Non-pigmented ciliary epithelial cell (primary cell): Measurements from ENCODE around the gene FUT1.
A peak's percentile ranks its signal among the peaks of the same experiment; 100 is the strongest.

Experiments used
- DNase-seq: peaks from one replicate; pipeline ENCODE4 v3.0.0-alpha.2; 2010; ENCODE audit warnings: low read depth

Gene FUT1

GRCh38 chr19:48741129-48741999 is 11.1 kb downstream of the FUT1 start:
- no peak for DNase-seq

GRCh38 chr19:48740164-48740972 is 12.1 kb downstream of the FUT1 start, which contains the start of gene RASIP1:
Gene RASIP1, minus strand, starts transcription at chr19:48740610. Its CDS starts 328 bp downstream, at chr19:48740282.
- no peak for DNase-seq

DNA sequence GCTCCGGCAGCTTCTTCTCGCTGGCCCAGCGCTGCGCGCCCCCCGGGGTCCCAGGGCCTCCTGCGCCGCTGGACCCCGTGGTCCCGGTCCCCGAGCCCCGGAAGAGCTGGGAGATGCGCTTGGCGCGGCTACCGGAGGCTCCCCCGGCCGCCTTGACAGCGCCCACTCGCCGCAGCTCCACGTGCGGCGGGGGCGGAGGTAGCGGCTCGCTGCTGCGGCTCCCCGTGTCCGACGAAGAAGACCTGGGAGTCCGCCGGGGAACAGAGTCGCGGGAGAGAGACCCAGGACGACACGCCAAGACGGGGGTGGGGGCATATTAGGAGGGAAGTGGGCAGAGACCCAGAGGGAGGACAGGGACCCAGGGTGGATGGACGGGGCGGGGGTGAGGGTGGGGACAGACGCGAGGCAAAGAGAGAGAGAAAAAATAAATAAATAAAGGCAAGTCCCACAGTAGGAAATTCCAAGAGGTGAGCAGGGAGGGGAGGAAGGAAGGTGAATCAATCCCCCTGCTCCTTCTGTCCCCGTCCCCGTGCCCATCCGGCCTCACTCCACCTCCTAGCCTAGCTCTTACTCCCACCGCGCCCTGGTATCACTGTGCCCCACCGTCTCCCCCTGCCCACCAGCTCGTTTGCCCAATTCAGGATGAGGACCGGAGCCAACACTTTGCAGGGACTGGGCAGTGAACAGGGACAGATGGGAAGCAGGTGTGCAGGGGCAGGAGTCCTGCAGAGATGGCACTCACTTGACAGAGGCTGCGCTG is 12.9 kb downstream of the FUT1 start:
- DNase-seq = no peak

GRCh38 chr19:48738557-48739403 is 13.7 kb downstream of the FUT1 start:
- DNase-seq = no peak

GRCh38 chr19:48737360-48737998 is 15.0 kb downstream of the FUT1 start:
- DNase-seq = no peak

- no peak for DNase-seq
Measured at GRCh38 chr19:48735031-48735615, 17.3 kb downstream of the FUT1 start.

GRCh38 chr19:48734625-48735024 is 17.8 kb downstream of the FUT1 start:
- DNase-seq = no peak

- no peak for DNase-seq
Measured at GRCh38 chr19:48731452-48731851, 21.0 kb downstream of the FUT1 start.

- DNase-seq = no peak
Measured at GRCh38 chr19:48728911-48729664, 23.4 kb downstream of the FUT1 start.

DNA sequence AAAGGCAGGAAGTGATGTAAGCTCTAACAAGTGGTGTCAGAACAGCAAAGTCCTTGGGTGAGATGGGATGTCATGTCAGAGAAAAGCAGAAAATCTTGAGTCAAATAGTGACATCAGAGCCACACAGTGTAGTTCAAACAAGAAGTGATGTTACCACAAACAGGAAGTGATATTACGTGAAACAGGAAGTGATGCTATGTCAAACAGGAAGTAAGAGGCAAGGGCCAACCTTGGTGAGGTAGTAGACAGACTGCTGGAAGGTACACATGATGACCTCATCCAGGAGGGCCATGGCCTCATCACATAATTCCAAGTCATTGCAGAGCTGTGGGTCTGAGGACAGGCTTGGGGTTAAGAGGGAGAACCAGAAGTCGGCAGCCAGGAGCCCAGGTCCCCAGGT is 25.9 kb downstream of the FUT1 start:
- DNase-seq = no peak

DNA sequence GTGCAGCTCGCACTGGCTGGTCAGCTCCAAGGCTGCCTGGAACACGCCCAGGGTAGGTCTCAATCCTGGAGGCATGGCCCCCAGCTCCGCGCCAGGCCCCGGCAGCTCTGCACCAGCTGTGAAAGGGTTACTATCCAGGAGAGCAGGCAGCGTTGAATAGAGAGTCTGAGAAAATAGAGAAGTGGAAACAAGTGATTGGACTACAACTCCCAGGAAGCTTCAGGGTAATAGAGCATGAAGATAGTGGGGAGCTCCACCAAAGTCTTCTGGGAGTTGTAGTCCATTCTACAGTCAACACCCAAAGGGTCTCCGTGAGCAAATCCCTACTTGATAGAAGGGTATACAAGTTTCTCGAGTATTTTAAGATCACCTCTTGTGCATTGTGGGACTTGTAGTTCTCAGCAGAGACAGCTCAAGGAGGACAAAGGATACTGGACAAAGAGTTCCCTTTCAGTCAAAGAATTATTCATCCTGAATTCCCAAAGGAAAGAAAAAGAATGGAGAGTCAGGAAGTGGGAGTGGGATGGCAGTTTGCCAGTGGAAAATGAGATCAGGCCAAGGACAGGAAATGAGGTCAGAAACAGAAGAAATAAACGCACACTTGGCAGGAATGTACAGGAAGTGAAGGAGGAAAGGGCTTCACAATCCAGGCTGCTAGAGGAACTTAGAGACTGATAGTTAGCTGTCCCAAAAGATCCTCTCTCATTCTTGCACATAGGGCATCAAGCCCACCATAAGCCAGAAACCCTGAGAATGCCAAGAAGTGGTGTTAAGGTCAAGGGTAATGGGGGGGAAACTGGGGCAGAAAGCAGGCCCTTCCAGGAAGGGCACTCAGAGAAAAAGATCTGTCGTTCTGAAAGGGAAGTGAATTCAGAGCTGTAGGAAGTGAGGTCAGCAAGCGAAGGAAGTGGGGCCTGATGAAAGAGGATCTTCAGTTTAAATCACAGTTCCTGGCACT is 27.4 kb downstream of the FUT1 start:
- peak; percentile 41 for DNase-seq

GRCh38 chr19:48722196-48722708 is 30.2 kb downstream of the FUT1 start:
- no peak for DNase-seq

- DNase-seq = peak; percentile 97
Measured at GRCh38 chr19:48720613-48721296, 31.7 kb downstream of the FUT1 start.

DNA sequence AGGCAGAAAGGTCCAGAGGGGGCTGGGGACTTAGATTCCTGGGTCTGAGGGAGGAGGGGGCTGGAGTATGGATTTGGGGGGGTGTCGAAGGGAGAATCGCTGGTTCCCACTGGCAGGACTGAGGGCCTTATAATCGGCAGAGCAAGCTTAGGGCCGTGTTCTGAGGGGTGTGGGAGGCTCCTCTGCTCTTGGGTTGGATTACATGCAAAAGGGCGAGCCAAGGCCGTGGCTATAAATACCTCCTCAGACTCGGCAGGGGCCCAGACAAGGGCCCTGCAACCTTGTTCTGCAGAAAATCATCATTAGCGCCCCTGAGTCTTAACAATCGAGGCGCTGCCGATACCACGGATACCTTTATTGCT is 32.2 kb downstream of the FUT1 start:
- no peak for DNase-seq

DNA sequence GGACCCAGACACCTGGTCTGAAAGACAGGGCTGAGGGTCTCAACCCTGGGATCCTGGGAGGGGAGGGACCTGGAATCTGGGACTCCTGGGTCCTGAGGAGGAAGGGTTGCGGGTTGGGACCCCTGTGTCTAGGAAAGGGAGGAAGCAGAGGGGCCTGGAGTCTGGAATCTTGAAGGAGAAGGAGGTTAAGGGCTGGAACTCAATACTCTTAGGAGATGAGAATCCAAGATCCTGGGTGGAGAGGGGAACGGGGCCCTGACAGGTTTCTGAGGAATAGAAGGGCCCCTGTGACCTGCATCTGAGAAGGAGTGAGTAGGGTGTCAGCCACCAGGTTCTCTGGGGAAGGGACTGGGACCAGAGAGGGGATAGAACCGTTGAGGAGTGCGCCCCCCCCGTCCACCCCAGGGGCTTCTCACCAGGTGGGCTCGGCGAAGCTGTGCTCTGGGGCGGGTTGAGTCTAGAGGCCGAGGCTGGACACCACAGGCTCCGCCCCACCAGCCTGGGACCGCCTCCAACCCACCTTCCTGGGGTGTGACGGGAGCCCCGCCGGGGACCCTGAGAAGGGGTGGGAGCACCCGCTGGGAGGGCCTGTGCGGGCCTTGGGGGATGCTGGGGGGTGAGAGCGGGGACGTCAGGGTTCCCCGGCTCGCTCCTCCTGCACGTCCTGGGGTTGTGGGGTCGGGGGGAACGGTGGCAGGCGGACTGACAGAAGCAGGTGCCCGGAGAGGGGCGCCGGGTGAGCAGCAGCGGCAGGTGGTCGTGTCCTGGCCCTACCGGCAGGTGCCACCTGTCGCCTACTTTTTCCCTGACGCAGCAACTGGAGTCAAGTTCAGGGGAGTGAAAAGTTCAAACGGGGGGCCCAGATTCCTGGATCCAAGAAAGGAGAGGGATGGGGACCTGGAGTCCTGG is 32.9 kb downstream of the FUT1 start, which contains the start of gene MAMSTR:
Gene MAMSTR (minus strand): TSS at position 463 of the 909 bp plus-strand sequence. CDS start 694 bp downstream, outside the sequence.
- no peak for DNase-seq

DNA sequence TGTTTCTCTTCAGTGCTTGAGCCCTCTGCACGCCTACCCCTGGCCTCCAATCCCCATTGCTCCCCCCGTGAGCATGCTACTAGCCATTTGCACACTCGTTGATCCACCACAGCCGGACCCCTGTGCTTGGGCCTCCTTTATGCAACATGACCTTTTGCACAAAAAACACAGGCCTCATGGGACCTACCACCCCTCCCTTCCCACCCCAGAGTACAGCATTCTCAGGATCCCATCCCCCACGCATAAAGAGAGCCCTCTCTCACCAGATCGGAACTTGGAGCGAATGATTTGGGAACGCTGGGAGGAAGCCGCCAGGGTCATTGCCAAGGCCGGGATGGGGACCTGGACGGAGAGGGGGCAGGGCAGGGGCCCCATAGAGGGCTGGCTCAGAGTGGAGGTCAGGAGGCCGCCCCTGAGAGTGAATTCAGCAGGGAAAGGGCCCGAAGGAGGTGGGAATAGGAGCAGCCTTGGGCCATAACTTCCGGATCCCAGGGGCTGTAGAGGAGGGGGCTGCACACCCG is 33.7 kb downstream of the FUT1 start:
- no peak for DNase-seq
